ENCODE results near the gene PDIA2. TPM values are rescaled to one million over a fixed set of nuclear protein-coding genes. Genes with fewer than 3 reads are reported as not detected.

The PDIA2 gene
- polyA plus RNA-seq, 1 experiment = not detected

- Histone ChIP-seq H3K27me3 (ENCODE audit: control insufficient read depth, insufficient read depth, low read length) (no peaks in the 10 kb centered on the region), H3K4me3 (ENCODE audit: low read depth, low read length) (no peak overlapping the region), H3K36me3 (ENCODE audit: control insufficient read depth, insufficient read depth, low read length) (peaks cover 19% of the 10 kb centered on the region)
- ChIA-PET CTCF (interaction anchor here (0.6 kb wide), 1 partner anchor 25 kb away, joined by 4 read pairs; no protein-coding TSS in a partner anchor), POLR2A (no interaction called here)
- 0 out of 2 replicates have a peak, but pooled peaks have one; percentile 8 for TF ChIP-seq CTCF (IDR thresholded peaks at IDR 0.05; ENCODE audit: insufficient read depth, low read depth, low read length)
- no peak for DNase-seq (ENCODE audit: low read depth)
Measured at GRCh38 chr16:318628-319027, 35.7 kb downstream of the PDIA2 start.

- peaks cover 11% of the 10 kb centered on the region for H3K36me3 ChIP-seq (ENCODE audit: control insufficient read depth, insufficient read depth, low read length)
- no peak for DNase-seq (ENCODE audit: low read depth)
- no peak for TF ChIP-seq CTCF (IDR thresholded peaks at IDR 0.05; ENCODE audit: insufficient read depth, low read depth, low read length)
- CTCF ChIA-PET = no interaction called here
- H3K4me3 ChIP-seq (ENCODE audit: low read depth, low read length) = no peak overlapping the region
- POLR2A ChIA-PET = no interaction called here
- no peaks in the 10 kb centered on the region for H3K27me3 ChIP-seq (ENCODE audit: control insufficient read depth, insufficient read depth, low read length)
Measured at GRCh38 chr16:320206-320605, 37.2 kb downstream of the PDIA2 start.

- ChIA-PET CTCF (interaction anchor here (0.8 kb wide), 1 partner anchor 18 kb away, joined by 3 read pairs; no protein-coding TSS in a partner anchor), POLR2A (no interaction called here)
- DNase-seq (ENCODE audit: low read depth) = no peak
- Histone ChIP-seq H3K27me3 (ENCODE audit: control insufficient read depth, insufficient read depth, low read length) (no peaks in the 10 kb centered on the region), H3K4me3 (ENCODE audit: low read depth, low read length) (no peak overlapping the region), H3K36me3 (ENCODE audit: control insufficient read depth, insufficient read depth, low read length) (peaks cover 11% of the 10 kb centered on the region)
- no peak for TF ChIP-seq CTCF (IDR thresholded peaks at IDR 0.05; ENCODE audit: insufficient read depth, low read depth, low read length)
Measured at GRCh38 chr16:321532-321931, 38.6 kb downstream of the PDIA2 start.

GRCh38 chr16:322476-323143 lies 39.6 kb downstream of the PDIA2 start:
- CTCF ChIA-PET = no interaction called here
- POLR2A ChIA-PET = no interaction called here
- no peak for DNase-seq (ENCODE audit: low read depth)
- no peak overlapping the region for H3K4me3 ChIP-seq (ENCODE audit: low read depth, low read length)
- no peaks in the 10 kb centered on the region for H3K27me3 ChIP-seq (ENCODE audit: control insufficient read depth, insufficient read depth, low read length)
- no peak for TF ChIP-seq CTCF (IDR thresholded peaks at IDR 0.05; ENCODE audit: insufficient read depth, low read depth, low read length)
- peaks cover 8% of the 10 kb centered on the region for H3K36me3 ChIP-seq (ENCODE audit: control insufficient read depth, insufficient read depth, low read length)

GRCh38 chr16:324201-324450 lies 41.2 kb downstream of the PDIA2 start:
- no peak for DNase-seq (ENCODE audit: low read depth)
- ChIA-PET CTCF (no interaction called here), POLR2A (no interaction called here)
- Histone ChIP-seq H3K4me3 (ENCODE audit: low read depth, low read length) (no peak overlapping the region), H3K36me3 (ENCODE audit: control insufficient read depth, insufficient read depth, low read length) (peaks cover 1% of the 10 kb centered on the region; the same call in 1 of the 2 replicates), H3K27me3 (ENCODE audit: control insufficient read depth, insufficient read depth, low read length) (no peaks in the 10 kb centered on the region)
- TF ChIP-seq CTCF (IDR thresholded peaks at IDR 0.05; ENCODE audit: insufficient read depth, low read depth, low read length) = no peak
